Activated CD4-positive, alpha-beta T cell treated with anti-CD3 and anti-CD28 coated beads, Interleukin-2, amount 50 U/mL, for 48 hours (primary cell): ENCODE data around the gene DUSP7.

Source experiments
- DNase-seq, 2 experiments: peaks; one replicate each; pipeline ENCODE4 v3.0.0-alpha.2; 2020

The DUSP7 gene

DNA sequence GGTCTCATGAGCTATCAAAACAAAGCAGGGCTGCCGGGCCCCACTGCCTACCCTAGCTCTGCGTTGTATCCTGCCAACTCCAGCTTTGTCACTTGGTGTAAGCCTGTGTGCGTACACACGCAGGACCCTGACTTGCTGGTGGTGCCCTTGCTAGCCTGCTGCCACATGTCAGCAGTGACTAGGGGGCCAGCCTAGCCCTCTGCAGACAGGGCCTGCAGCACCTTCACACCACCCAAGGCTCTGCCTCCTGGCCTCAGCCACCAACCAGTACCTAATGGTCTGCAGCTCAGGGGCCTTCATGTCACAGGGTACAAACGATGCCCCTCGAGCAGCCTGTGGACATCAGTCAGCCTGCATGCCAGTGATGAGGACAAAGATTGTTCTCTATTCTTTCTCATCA is 30.1 kb upstream of the DUSP7 start:
- DNase-seq, result no peak

- no peak for DNase-seq
Observed at GRCh38 chr3:52085681-52086282, 29.4 kb upstream of the DUSP7 start.

- DNase-seq, result no peak
Observed at GRCh38 chr3:52084954-52085680, 28.7 kb upstream of the DUSP7 start.

- DNase-seq, result no peak
Observed at GRCh38 chr3:52084216-52084945, 28.0 kb upstream of the DUSP7 start.

DNA sequence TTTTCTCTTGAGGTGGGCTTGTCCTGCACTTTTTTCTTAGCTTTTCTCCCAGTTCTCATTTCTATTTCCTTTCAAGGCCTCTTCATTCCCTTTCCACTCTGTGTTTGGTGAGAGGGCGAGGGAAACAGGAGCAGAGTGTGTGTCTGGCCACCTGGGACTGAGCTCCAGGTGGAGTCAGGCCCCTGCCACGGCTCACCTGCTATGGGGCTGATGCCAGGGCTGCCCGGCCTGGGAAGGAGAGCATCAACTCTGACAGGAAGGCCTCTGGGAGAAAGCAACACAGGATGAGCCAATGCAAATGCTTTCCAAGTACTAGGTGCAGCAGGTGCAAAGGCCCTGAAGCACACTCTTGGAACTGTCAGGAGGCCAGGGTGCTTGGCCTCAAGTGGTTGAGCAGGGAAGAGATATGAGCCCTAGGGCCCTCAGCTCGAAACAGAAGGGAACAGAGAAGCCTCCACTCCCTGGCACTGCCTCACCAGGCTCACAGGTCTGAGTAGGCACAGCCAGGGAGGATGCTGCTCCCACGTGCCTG is 27.3 kb upstream of the DUSP7 start:
- no peak for DNase-seq

- DNase-seq, result no peak
Observed at GRCh38 chr3:52082951-52083350, 26.6 kb upstream of the DUSP7 start.

GRCh38 chr3:52080830-52081719 is 24.7 kb upstream of the DUSP7 start:
- DNase-seq, result no peak

- DNase-seq, result no peak
Observed at GRCh38 chr3:52079958-52080357, 23.6 kb upstream of the DUSP7 start.

GRCh38 chr3:52078781-52079560 is 22.6 kb upstream of the DUSP7 start:
- DNase-seq, result no peak

GRCh38 chr3:52077925-52078324 is 21.6 kb upstream of the DUSP7 start:
- no peak for DNase-seq

DNA sequence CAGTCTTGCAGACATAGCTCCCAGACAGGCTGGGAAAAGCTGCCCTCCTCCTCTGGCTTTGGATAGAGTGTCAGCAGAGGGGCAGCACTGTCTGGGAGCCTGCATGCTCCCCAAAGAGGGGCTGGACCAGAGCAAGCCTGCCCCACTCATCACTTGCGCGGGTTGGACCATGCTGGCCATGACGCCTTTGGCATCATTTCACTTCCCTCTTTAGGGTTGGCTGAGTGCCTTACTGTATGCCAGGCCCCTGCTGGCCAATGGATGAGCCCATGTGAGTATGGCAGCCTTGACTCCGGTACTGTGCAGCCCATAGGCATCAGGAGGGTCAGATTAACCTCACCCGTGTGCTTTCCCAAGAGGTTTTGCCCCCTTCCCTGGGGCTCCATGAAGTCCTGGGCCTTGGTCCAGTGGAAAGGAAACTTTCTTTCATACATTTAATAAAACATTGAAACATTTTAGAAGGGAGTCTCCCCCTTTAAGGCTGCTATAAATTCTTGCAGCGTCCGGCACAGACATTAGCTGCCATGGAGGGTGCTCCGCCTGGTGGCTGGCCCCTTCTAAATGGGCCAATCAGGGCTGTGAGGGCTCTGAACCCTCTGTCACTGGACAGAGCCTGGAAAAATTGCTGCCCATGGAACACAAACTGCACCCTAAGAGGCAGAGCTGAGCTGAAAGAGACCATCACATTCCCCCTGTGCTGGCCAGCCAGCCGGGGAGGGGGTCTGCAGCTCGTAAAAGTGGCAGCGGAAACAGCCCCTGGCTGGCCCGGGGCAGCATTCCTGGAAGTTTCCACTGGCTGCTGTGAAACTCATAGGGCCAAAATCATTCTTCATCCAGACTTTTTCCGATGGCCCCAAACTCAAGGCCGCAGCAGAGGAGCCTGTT is 20.8 kb upstream of the DUSP7 start:
- no peak for DNase-seq

DNA sequence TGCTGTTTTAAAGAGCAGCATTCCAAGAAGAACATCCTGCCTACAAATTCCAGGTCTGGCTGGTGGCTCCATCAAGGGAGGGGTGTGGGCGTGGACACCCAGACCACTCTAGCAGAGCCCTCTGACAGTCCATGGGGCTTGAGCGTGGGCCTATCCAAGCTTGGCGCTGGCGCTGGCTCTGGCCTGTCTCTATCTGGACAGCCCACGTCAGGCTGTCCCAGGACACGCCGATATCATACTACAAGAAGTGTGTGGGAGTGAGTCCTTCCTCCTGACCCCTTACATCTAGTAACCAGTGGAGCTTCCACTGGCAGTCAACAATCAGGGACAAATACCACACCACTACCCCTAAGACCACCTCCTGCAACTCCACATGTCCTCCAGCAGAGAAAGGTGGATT is 17.1 kb upstream of the DUSP7 start:
- DNase-seq, result no peak

DNA sequence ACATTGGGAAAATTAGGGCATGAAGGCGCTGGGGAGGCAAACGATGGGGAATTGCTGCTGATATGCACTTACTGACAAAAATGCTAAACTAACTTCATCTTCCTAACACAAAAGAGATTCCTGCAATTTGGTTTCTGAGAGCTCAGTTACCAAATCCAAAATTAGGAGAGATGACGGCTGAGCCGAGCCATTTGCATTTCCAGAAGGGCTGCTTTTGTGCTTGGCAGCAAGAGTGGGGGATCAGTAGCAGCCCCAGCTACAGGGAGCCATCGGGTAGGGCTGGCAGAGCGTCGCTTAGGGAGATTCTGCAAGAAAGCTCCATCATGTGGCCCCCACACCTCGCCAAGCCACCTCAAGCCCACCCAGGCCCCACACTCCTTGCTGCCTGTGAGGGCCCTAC is 16.1 kb upstream of the DUSP7 start:
- no peak for DNase-seq

DNA sequence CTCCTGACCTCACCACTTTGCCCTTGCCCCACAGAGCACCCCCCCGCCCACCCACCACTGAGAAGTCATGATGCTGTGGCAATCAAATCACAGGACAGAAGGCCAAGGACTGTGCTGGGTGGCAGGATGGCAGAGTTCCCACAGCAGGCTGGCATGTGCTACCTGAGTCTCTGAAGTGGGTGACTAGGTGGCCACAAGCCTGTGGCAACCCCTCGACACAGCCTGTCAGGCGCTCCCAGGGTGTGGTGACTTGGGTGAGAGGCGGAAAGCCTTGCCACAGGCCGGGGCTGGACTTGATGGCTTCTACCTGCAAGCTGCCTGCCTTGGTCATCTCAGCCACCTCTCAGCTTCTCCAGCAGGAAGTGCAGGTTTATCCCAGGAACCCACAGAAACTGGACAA is 15.6 kb upstream of the DUSP7 start:
- no peak for DNase-seq

DNA sequence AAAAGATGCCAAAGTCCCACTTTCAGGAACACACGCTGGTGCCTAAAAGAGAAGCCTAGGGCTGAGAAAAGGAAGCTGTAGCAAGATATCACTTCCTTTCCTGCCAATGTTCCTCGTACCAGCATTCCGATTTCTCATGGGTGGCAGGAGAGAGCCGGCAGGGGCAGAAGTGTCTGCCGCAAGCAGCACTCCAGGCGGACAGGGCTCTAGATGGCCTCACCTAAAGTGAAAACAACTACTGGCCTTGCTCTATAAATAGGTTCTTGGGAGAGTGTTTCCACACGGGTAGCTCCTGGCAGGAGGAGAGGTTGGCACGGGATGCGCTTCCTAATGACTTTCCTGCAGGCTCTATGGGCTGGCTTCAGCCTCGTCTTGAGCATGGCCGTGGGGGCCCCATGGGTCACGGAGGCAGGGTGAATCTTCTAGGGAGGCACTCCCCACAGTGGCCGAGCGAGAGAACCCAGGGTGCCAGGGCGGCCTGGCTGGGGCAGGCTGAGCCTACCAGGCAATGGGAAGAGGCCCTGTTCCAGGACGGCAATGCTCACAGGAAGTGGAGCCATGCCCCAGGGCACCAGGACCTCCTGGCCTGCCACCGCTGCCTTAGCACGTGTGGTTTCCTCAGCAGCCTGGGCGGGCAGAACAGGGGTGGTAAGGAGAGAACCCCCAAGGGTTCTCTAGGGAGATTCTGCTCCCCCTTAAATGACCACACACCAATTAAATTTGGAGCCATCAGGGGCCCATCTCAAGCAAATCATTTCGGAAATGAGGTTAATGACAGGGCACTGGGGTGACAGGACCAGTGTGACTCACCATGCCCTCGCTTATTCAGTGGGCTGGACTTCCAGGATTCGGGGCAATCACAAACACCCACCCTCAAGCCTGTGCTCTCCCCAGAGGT is 14.6 kb upstream of the DUSP7 start:
- DNase-seq, result no peak

DNA sequence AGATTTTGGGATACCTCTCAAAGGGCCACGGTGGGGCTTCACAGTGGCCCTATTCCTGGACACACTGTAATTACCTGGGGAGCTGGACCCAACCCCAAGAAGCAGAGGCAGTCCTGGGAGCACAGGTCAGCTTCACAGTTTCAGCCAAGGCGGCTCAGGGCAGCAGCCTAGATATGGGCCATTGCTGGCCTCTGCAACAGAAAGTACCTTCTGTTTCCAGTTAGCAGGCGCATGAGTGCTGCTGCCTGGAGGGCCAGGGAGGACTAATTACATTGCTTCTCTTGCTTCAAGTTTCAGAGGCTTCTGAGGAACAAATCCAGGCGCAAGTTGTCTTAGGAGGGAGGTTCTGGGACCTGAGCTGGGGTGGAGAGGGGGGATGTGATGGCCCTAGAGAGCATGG is 13.5 kb upstream of the DUSP7 start:
- no peak for DNase-seq

DNA sequence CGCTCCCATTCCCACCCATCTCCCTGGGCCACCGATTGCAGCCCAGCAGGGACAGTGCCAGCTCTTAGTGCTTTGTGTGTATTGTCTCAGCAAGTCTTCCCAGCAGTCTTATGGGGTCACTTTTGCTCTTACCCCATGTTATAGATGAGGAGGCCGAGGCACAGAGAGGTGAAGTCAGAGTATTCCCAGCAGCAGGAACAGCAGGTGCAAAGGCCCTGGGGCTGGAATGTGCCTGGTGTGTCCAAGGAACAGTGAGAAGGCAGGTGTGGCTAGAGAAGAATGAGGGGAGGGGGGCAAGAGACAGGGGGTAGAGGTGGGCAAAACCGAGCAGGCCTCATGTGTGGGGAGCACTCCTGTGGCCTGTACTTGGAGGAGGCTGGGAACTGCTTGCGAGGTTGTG is 12.8 kb upstream of the DUSP7 start:
- no peak for DNase-seq

GRCh38 chr3:52068730-52069129 is 12.4 kb upstream of the DUSP7 start:
- no peak for DNase-seq

DNA sequence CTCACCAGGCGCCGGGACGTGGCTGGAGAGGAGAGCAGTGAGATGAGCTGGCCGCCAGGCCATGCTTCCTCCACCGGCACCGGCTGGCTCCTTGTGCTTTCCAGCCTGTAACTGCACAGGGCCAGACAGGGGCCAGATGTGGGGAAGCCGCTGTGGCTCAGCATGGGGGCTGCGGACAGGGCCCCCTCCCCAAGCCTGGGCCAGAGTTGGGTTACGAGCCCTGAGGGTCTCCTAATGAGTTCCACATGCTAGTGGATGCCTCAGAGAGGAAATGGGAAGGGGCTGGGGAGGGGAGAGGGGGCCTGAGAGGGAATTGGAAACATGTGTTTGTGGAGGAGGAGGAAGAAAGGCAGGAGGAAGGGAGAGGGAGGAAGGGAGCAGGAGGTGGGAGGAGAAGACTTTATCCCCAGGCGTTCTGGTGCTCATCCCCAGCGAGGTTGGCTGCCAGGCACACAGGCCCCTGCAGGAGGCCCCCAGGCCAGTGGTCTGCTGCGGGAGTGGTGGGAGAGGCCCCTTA is 11.7 kb upstream of the DUSP7 start:
- no peak for DNase-seq

GRCh38 chr3:52067526-52067925 is 11.2 kb upstream of the DUSP7 start:
- DNase-seq, result no peak
